ENCODE measurements around the gene GREB1L.

GREB1L gene

GRCh38 chr18:21241301-21242048 is 557 bp upstream of the GREB1L start:
- no peaks in the 10 kb centered on the region for H3K36me3 Mint-ChIP-seq (ENCODE audit: low read depth)
- peaks cover 76% of the 10 kb centered on the region for H3K27me3 Mint-ChIP-seq
- no peak overlapping the region for H3K27ac Mint-ChIP-seq
- H3K4me1 Mint-ChIP-seq (ENCODE audit: low read depth) = peaks cover 5% of the 10 kb centered on the region
- no peaks in the 10 kb centered on the region for H3K9me3 Mint-ChIP-seq
- intact Hi-C loops (cut with micrococcal nuclease) = no loop called here
- H3K4me3 Mint-ChIP-seq = peak overlapping the region; percentile 1

GRCh38 chr18:21242780-21243401 is 859 bp downstream of the GREB1L start:
- Mint-ChIP-seq H3K4me1 (ENCODE audit: low read depth) (peaks cover 5% of the 10 kb centered on the region), H3K4me3 (no peak overlapping the region), H3K36me3 (ENCODE audit: low read depth) (no peaks in the 10 kb centered on the region), H3K27ac (no peak overlapping the region), H3K9me3 (no peaks in the 10 kb centered on the region), H3K27me3 (peaks cover 74% of the 10 kb centered on the region)
- intact Hi-C loops (cut with micrococcal nuclease) = no loop called here

GRCh38 chr18:21254576-21254975 is 12.5 kb downstream of the GREB1L start:
- Mint-ChIP-seq H3K9me3 (no peaks in the 10 kb centered on the region), H3K27ac (no peak overlapping the region), H3K4me3 (no peak overlapping the region), H3K36me3 (ENCODE audit: low read depth) (no peaks in the 10 kb centered on the region), H3K27me3 (peaks cover 5% of the 10 kb centered on the region), H3K4me1 (ENCODE audit: low read depth) (no peaks in the 10 kb centered on the region)
- intact Hi-C loops (cut with micrococcal nuclease) = no loop called here

DNA sequence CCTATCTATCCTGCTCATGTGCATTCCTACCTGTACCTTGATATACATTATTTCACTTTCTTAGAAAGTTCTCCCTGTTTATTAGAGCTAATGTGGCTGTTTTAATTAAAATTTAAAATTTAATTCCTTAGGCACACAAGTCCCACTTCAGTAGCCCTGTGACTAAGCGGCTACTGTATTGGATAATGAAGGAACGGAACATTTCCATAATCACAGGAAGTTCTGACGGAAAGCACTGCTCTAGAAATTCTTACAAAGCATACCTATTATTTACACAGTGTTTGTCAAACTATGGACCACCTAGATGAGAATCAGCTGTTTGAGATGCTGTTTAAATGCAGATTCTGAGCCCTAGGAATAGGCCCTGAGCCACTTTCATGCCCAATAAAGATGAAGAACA is 13.2 kb downstream of the GREB1L start:
- intact Hi-C loops (cut with micrococcal nuclease) = no loop called here
- Mint-ChIP-seq H3K9me3 (no peaks in the 10 kb centered on the region), H3K4me3 (no peak overlapping the region), H3K27me3 (peaks cover 2% of the 10 kb centered on the region), H3K4me1 (ENCODE audit: low read depth) (no peaks in the 10 kb centered on the region), H3K36me3 (ENCODE audit: low read depth) (no peaks in the 10 kb centered on the region), H3K27ac (no peak overlapping the region)

DNA sequence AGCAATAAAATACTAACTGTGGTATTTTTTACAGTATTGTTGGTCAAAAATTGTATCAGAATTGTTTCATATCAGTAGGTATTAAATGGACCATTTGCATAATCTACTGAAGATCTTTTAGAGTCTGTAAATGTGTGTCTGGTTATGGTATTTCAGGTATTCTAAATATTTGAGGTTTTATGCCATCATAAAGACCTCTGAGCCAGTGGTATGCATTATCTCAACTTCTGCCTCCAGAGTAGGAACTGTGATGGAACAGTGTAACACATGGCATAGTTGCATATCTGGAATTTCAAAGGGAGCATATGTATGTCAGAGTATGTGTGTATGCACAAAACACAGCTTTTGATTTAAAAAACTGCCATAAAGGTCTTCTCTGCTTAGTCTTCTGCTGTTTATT is 15.4 kb downstream of the GREB1L start:
- Mint-ChIP-seq H3K36me3 (ENCODE audit: low read depth) (no peaks in the 10 kb centered on the region), H3K27me3 (peaks cover 2% of the 10 kb centered on the region)

GRCh38 chr18:21260621-21261020 is 18.6 kb downstream of the GREB1L start:
- intact Hi-C loops (cut with micrococcal nuclease) = no loop called here
- Mint-ChIP-seq H3K27ac (no peak overlapping the region), H3K4me1 (ENCODE audit: low read depth) (no peaks in the 10 kb centered on the region), H3K27me3 (peaks cover 2% of the 10 kb centered on the region), H3K36me3 (ENCODE audit: low read depth) (no peaks in the 10 kb centered on the region), H3K9me3 (no peaks in the 10 kb centered on the region), H3K4me3 (no peak overlapping the region)

More for the DNA sequence above, 15.4 kb downstream of the GREB1L start:
- H3K4me3 Mint-ChIP-seq = no peak overlapping the region
- H3K27ac Mint-ChIP-seq = no peak overlapping the region
- intact Hi-C loops (cut with micrococcal nuclease) = no loop called here
- H3K9me3 Mint-ChIP-seq = no peaks in the 10 kb centered on the region
- no peaks in the 10 kb centered on the region for H3K4me1 Mint-ChIP-seq (ENCODE audit: low read depth)

DNA sequence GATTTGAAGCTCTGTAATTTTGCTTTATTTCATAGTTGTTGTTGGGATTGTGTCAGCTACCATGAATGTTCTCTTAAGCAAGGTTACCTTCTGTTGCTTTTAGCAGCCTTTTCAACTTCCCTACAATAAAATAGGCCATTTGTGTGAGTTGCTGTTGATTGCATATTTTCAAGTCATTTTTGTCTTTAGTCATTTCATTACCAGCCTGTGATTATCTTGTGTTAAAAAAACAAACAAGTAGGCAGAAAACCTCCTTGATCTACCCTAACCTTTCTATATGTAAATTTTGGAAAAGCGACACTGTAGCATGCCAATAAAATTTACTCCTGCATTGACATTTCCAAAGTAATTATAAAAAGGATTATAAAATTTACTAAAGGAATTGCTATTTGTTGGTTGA is 19.3 kb downstream of the GREB1L start:
- no peaks in the 10 kb centered on the region for H3K36me3 Mint-ChIP-seq (ENCODE audit: low read depth)
- H3K9me3 Mint-ChIP-seq = no peaks in the 10 kb centered on the region
- H3K27ac Mint-ChIP-seq = no peak overlapping the region
- peaks cover 2% of the 10 kb centered on the region for H3K27me3 Mint-ChIP-seq
- intact Hi-C loops (cut with micrococcal nuclease) = no loop called here
- H3K4me1 Mint-ChIP-seq (ENCODE audit: low read depth) = no peaks in the 10 kb centered on the region
- no peak overlapping the region for H3K4me3 Mint-ChIP-seq

DNA sequence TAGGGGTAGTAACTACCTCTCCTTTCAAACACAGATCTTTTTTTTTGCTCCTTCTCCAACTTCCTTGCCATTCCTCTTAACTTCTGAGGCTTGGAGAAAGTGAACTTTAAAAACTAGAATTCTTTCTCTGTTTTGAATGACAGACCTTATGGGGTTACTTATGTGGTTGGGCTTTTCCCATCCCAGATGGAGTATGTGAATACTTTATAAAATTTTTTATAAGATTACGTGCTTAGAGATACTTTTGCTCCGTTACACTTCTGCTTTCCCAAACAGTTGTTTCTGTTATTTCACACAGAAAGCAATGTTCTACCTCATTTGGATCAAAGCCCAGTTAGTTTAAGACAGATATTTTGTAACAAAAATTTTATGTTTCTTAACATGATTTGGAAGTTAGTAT is 20.2 kb downstream of the GREB1L start:
- H3K4me1 Mint-ChIP-seq (ENCODE audit: low read depth) = no peaks in the 10 kb centered on the region
- no peaks in the 10 kb centered on the region for H3K9me3 Mint-ChIP-seq
- no peak overlapping the region for H3K4me3 Mint-ChIP-seq
- no peak overlapping the region for H3K27ac Mint-ChIP-seq
- H3K27me3 Mint-ChIP-seq = peaks cover 3% of the 10 kb centered on the region
- intact Hi-C loops (cut with micrococcal nuclease) = no loop called here
- H3K36me3 Mint-ChIP-seq (ENCODE audit: low read depth) = no peaks in the 10 kb centered on the region

DNA sequence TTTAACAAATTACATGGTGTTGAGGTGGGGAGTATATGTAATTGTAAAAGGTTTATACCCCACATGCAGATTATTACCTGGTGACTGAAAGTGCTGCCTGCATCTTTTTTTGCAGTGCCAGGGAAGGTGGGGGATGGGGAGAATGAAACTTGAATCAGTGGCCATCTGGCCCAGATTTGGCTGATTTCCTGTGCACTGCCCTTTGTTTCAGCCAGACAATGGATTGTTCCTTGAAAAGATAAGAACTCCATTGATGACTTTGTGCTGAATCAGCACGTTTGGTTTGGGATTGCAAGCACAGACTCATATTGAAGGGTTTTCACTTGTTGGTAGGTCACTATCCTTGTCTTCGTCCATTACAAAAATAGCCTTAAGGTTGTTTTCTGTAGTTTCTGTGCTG is 20.9 kb downstream of the GREB1L start:
- intact Hi-C loops (cut with micrococcal nuclease) = no loop called here
- no peaks in the 10 kb centered on the region for H3K36me3 Mint-ChIP-seq (ENCODE audit: low read depth)
- H3K4me3 Mint-ChIP-seq = no peak overlapping the region
- no peak overlapping the region for H3K27ac Mint-ChIP-seq
- H3K9me3 Mint-ChIP-seq = no peaks in the 10 kb centered on the region
- peaks cover 3% of the 10 kb centered on the region for H3K27me3 Mint-ChIP-seq
- H3K4me1 Mint-ChIP-seq (ENCODE audit: low read depth) = no peaks in the 10 kb centered on the region

- intact Hi-C loops (cut with micrococcal nuclease) = no loop called here
- Mint-ChIP-seq H3K27ac (no peak overlapping the region), H3K27me3 (peaks cover 1% of the 10 kb centered on the region), H3K4me3 (no peak overlapping the region), H3K9me3 (no peaks in the 10 kb centered on the region), H3K4me1 (ENCODE audit: low read depth) (no peaks in the 10 kb centered on the region), H3K36me3 (ENCODE audit: low read depth) (no peaks in the 10 kb centered on the region)
Measured at GRCh38 chr18:21264651-21265050, 22.6 kb downstream of the GREB1L start.

- Mint-ChIP-seq H3K4me1 (ENCODE audit: low read depth) (no peaks in the 10 kb centered on the region), H3K9me3 (no peaks in the 10 kb centered on the region), H3K36me3 (ENCODE audit: low read depth) (no peaks in the 10 kb centered on the region), H3K27ac (no peak overlapping the region), H3K27me3 (peaks cover 1% of the 10 kb centered on the region), H3K4me3 (no peak overlapping the region)
- intact Hi-C loops (cut with micrococcal nuclease) = no loop called here
Measured at GRCh38 chr18:21265971-21266673, 24.1 kb downstream of the GREB1L start.

DNA sequence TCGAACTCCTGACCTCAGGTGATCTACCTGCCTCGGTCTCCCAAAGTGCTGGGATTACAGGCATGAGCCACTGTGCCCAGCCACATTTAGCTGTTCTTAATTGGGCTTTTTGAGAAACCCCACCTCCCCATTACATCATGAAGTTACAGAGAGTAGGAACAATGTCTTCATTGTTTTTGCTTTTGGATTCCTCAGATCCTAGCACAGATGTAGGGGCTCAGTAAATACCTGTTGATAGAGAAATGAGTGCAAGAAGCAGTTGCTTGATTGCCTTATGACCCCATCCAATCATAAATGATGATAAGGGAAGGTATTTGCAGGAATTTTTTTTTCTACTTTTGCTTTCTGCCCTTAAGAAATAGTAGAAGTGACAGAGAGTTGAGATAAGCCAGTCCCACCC is 25.4 kb downstream of the GREB1L start:
- Mint-ChIP-seq H3K27ac (no peak overlapping the region), H3K4me3 (no peak overlapping the region), H3K9me3 (no peaks in the 10 kb centered on the region), H3K36me3 (ENCODE audit: low read depth) (no peaks in the 10 kb centered on the region), H3K27me3 (peaks cover 1% of the 10 kb centered on the region), H3K4me1 (ENCODE audit: low read depth) (no peaks in the 10 kb centered on the region)
- intact Hi-C loops (cut with micrococcal nuclease) = no loop called here

- no peak overlapping the region for H3K27ac Mint-ChIP-seq
- no peak overlapping the region for H3K4me3 Mint-ChIP-seq
- H3K4me1 Mint-ChIP-seq (ENCODE audit: low read depth) = no peaks in the 10 kb centered on the region
- no peaks in the 10 kb centered on the region for H3K36me3 Mint-ChIP-seq (ENCODE audit: low read depth)
- H3K9me3 Mint-ChIP-seq = no peaks in the 10 kb centered on the region
- peaks cover 1% of the 10 kb centered on the region for H3K27me3 Mint-ChIP-seq
- intact Hi-C loops (cut with micrococcal nuclease) = no loop called here
Measured at GRCh38 chr18:21269349-21269748, 27.3 kb downstream of the GREB1L start.

DNA sequence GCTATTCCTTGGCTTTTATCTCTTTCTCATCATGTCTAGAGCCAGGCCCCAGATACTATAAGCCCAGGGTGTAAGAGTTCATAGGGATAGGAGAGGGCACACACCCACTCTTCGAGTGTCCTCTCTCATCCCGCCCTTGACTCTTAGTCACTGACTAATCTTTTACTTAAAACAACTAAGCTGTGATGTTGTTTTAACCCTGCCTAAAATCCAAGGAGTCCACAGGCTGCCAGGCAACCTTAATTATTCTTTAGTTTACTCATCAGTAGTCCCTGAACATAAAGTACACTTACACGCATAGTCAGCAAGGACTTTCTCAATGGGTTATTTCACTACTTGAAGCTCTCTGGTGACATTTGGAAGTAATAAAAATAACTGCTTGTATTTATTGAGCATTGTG is 28.4 kb downstream of the GREB1L start:
- no peaks in the 10 kb centered on the region for H3K36me3 Mint-ChIP-seq (ENCODE audit: low read depth)
- no peak overlapping the region for H3K4me3 Mint-ChIP-seq
- H3K27me3 Mint-ChIP-seq = peaks cover 1% of the 10 kb centered on the region
- intact Hi-C loops (cut with micrococcal nuclease) = no loop called here
- no peak overlapping the region for H3K27ac Mint-ChIP-seq
- no peaks in the 10 kb centered on the region for H3K4me1 Mint-ChIP-seq (ENCODE audit: low read depth)
- H3K9me3 Mint-ChIP-seq = no peaks in the 10 kb centered on the region
